Karpas-422 (cell line): ENCODE results near the gene TUBB4B. TPM values are rescaled to one million over a fixed set of nuclear protein-coding genes. Genes with fewer than 3 reads are reported as not detected.

Source experiments
- DNase-seq: peaks from one replicate; pipeline ENCODE4 v3.0.0-alpha.2; 2015
- H2AFZ ChIP-seq: fragments of 200-600 bp; sonication (generic); 2 replicates; pipeline ENCODE4 v1.6.1; 2014; ENCODE audit warnings: antibody characterized with exemption, low read length, mixed read lengths
- H3K27ac ChIP-seq: fragments of 200-600 bp; sonication (generic); 2 replicates; pipeline ENCODE4 v1.5.1; 2014; ENCODE audit warnings: mild to moderate bottlenecking, low read length, moderate library complexity
- H3K27me3 ChIP-seq: fragments of 200-600 bp; sonication (generic); 2 replicates; pipeline ENCODE4 v1.6.1; 2014; ENCODE audit warnings: low read length, mixed read lengths
- H3K36me3 ChIP-seq: fragments of 200-600 bp; sonication (generic); 2 replicates; pipeline ENCODE4 v1.6.1; 2014; ENCODE audit warnings: low read length, mixed read lengths; ENCODE audit not compliant: insufficient read depth
- H3K4me1 ChIP-seq: fragments of 200-600 bp; sonication (generic); 2 replicates; pipeline ENCODE4 v1.6.1; 2014; ENCODE audit warnings: mild to moderate bottlenecking, low read length, mixed read lengths
- H3K4me2 ChIP-seq: fragments of 200-600 bp; sonication (generic); 2 replicates; pipeline ENCODE4 v1.6.1; 2014; ENCODE audit warnings: low read length, low read depth, mild to moderate bottlenecking; ENCODE audit not compliant: poor library complexity, severe bottlenecking
- H3K4me3 ChIP-seq: fragments of 200-600 bp; sonication (generic); 2 replicates; pipeline ENCODE4 v1.5.1; 2014; ENCODE audit warnings: mild to moderate bottlenecking, antibody characterized with exemption, low read length, mixed read lengths
- H3K79me2 ChIP-seq: fragments of 200-600 bp; sonication (generic); 2 replicates; pipeline ENCODE4 v1.6.1; 2014; ENCODE audit warnings: mild to moderate bottlenecking, low read length, mixed read lengths
- H3K9ac ChIP-seq: fragments of 200-600 bp; sonication (generic); 2 replicates; pipeline ENCODE4 v1.6.0; 2014; ENCODE audit warnings: low read length
- H3K9me2 ChIP-seq: fragments of 200-600 bp; sonication (generic), shearing (Covaris generic); replicated peaks from 2 replicates; pipeline ENCODE4 v1.6.0; 2014; ENCODE audit warnings: mild to moderate bottlenecking, low read length, moderate library complexity; ENCODE audit not compliant: insufficient read depth
- H3K9me3 ChIP-seq: fragments of 300-700, 200-600 bp; sonication (generic); 2 replicates; pipeline ENCODE4 v1.6.1; 2014; ENCODE audit warnings: low read length, mixed read lengths
- H4K20me1 ChIP-seq: fragments of 200-600 bp; sonication (generic); 2 replicates; pipeline ENCODE4 v1.6.1; 2014; ENCODE audit warnings: mild to moderate bottlenecking, antibody characterized with exemption, low read length, low read depth; ENCODE audit not compliant: insufficient read depth
- total RNA-seq: library from RNA; depleted of rRNA; stranded (reverse); fragments of >200 nt; shearing (Covaris generic); gene quantifications from 2 replicates; pipeline ENCODE4 v1.2.3, GENCODE V29; 2014; ENCODE audit warnings: low replicate concordance

TUBB4B gene
- total RNA-seq, 1 experiment from 2014 or later: 97.1 TPM

GRCh38 chr9:137227054-137227852 lies 13.8 kb upstream of the TUBB4B start, which contains the start of gene RNF224:
RNF224 (plus strand) TSS chr9:137227502; CDS start chr9:137228336, 834 bp downstream.
- H3K9ac ChIP-seq: no peak within 1 kb of the TSS
- DNase-seq: peak; percentile 95
- peaks cover 22% of the 10 kb centered on the region for H3K4me1 ChIP-seq
- no peaks in the 10 kb centered on the region for H3K36me3 ChIP-seq
- H3K27me3 ChIP-seq: no peaks in the 10 kb centered on the region
- no peak within 1 kb of the TSS for H2AFZ ChIP-seq
- H3K9me3 ChIP-seq: no peaks in the 10 kb centered on the region
- no peaks in the 10 kb centered on the region for H3K9me2 ChIP-seq
- H3K4me3 ChIP-seq: no peak within 1 kb of the TSS
- H3K79me2 ChIP-seq: no peaks in the 10 kb centered on the region
- H3K27ac ChIP-seq: no peak within 1 kb of the TSS
- no peak within 1 kb of the TSS for H3K4me2 ChIP-seq
- no peaks in the 10 kb centered on the region for H4K20me1 ChIP-seq

GRCh38 chr9:137227853-137228505 lies 13.1 kb upstream of the TUBB4B start:
- Histone ChIP-seq H3K27me3 (no peaks in the 10 kb centered on the region), H3K36me3 (no peaks in the 10 kb centered on the region), H3K4me2 (no peak overlapping the region), H3K79me2 (no peaks in the 10 kb centered on the region), H4K20me1 (no peaks in the 10 kb centered on the region), H3K4me1 (peaks cover 15% of the 10 kb centered on the region), H3K9me3 (no peaks in the 10 kb centered on the region), H3K9ac (no peak overlapping the region), H3K4me3 (no peak overlapping the region), H3K9me2 (no peaks in the 10 kb centered on the region), H3K27ac (no peak overlapping the region), H2AFZ (no peak overlapping the region)
- no peak for DNase-seq

GRCh38 chr9:137228506-137228967 lies 12.6 kb upstream of the TUBB4B start:
- Histone ChIP-seq H3K9me2 (no peaks in the 10 kb centered on the region), H3K27ac (no peak overlapping the region), H4K20me1 (no peaks in the 10 kb centered on the region), H3K36me3 (no peaks in the 10 kb centered on the region), H3K9ac (no peak overlapping the region), H3K9me3 (no peaks in the 10 kb centered on the region), H3K4me1 (peaks cover 13% of the 10 kb centered on the region), H3K27me3 (no peaks in the 10 kb centered on the region), H2AFZ (no peak overlapping the region), H3K79me2 (no peaks in the 10 kb centered on the region), H3K4me3 (no peak overlapping the region), H3K4me2 (no peak overlapping the region)
- DNase-seq: no peak

GRCh38 chr9:137228968-137229896 lies 11.9 kb upstream of the TUBB4B start:
- Histone ChIP-seq H3K27me3 (no peaks in the 10 kb centered on the region), H3K4me1 (peaks cover 10% of the 10 kb centered on the region), H4K20me1 (peaks cover 2% of the 10 kb centered on the region; the same call in 1 of the 2 replicates), H3K79me2 (no peaks in the 10 kb centered on the region), H3K9me3 (no peaks in the 10 kb centered on the region), H2AFZ (no peak overlapping the region), H3K27ac (no peak overlapping the region), H3K36me3 (no peaks in the 10 kb centered on the region), H3K9ac (no peak overlapping the region), H3K4me2 (no peak overlapping the region), H3K9me2 (no peaks in the 10 kb centered on the region), H3K4me3 (no peak overlapping the region)
- DNase-seq: no peak

GRCh38 chr9:137229903-137230704 lies 11.0 kb upstream of the TUBB4B start:
- Histone ChIP-seq H3K9me2 (no peaks in the 10 kb centered on the region), H3K79me2 (no peaks in the 10 kb centered on the region), H3K36me3 (no peaks in the 10 kb centered on the region), H3K4me1 (peaks cover 13% of the 10 kb centered on the region), H3K27ac (no peak overlapping the region), H3K9ac (no peak overlapping the region), H3K4me3 (no peak overlapping the region), H3K9me3 (no peaks in the 10 kb centered on the region), H3K27me3 (no peaks in the 10 kb centered on the region), H4K20me1 (peaks cover 10% of the 10 kb centered on the region; the same call in 1 of the 2 replicates), H3K4me2 (no peak overlapping the region), H2AFZ (no peak overlapping the region)
- DNase-seq: no peak

DNA sequence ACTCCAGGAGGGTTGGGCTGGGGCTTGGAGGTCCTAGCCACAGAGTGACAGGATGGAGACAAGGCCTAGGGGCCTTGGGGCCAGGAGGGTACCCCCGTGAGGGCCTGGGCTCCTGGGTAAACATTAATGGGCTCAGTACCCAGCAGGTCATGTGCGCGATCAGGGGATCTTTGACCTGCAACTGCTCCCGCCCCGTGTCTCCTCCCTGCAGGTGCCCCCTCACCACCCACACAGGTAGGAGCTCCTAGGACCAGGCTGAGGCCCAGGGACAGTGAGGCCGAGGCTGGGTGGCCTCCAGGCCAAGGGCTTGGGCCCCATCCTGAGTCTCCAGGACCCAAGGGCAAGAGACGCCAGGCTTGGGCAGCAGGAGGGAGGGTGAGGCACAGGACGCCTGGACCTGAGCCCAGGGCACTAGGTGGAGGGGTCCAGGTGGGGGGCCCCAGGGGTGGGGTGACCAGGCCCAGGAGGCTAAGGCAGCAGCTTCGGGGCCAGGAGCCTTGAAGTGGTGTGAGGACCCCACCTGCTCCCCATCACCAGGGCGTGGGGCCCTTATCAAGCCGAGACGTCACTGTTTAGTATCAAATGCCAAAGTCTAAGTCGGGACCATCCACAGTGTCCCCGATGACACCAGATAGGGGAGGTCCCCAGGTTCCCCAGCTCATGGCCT lies 10.2 kb upstream of the TUBB4B start, which contains the start of gene SLC34A3:
SLC34A3 (plus strand) TSS at position 197 of the 667 bp plus-strand sequence. CDS start 802 bp downstream, outside the sequence.
- Histone ChIP-seq H3K79me2 (no peaks in the 10 kb centered on the region), H3K4me3 (no peak within 1 kb of the TSS), H3K9me2 (no peaks in the 10 kb centered on the region), H3K9me3 (no peaks in the 10 kb centered on the region), H3K36me3 (no peaks in the 10 kb centered on the region), H2AFZ (no peak within 1 kb of the TSS), H4K20me1 (peaks cover 18% of the 10 kb centered on the region; the same call in 1 of the 2 replicates), H3K27ac (no peak within 1 kb of the TSS), H3K4me1 (peaks cover 19% of the 10 kb centered on the region), H3K9ac (no peak within 1 kb of the TSS), H3K27me3 (no peaks in the 10 kb centered on the region), H3K4me2 (no peak within 1 kb of the TSS)
- DNase-seq: no peak

- H3K9ac ChIP-seq: no peak overlapping the region
Observed at GRCh38 chr9:137231372-137232039, 9.6 kb upstream of the TUBB4B start.

More at GRCh38 chr9:137231372-137232039, 9.6 kb upstream of the TUBB4B start:
- no peak overlapping the region for H3K27ac ChIP-seq
- H3K4me3 ChIP-seq: no peak overlapping the region
- no peak for DNase-seq
- H3K4me1 ChIP-seq: peaks cover 25% of the 10 kb centered on the region
- H4K20me1 ChIP-seq: peaks cover 20% of the 10 kb centered on the region; the same call in 1 of the 2 replicates
- H3K9me3 ChIP-seq: no peaks in the 10 kb centered on the region
- no peaks in the 10 kb centered on the region for H3K27me3 ChIP-seq
- no peaks in the 10 kb centered on the region for H3K79me2 ChIP-seq
- H3K36me3 ChIP-seq: no peaks in the 10 kb centered on the region
- no peak overlapping the region for H3K4me2 ChIP-seq
- H2AFZ ChIP-seq: no peak overlapping the region
- H3K9me2 ChIP-seq: no peaks in the 10 kb centered on the region
